ENCODE results near the gene HEXIM2. TPM values are rescaled to one million over a fixed set of nuclear protein-coding genes. Genes with fewer than 3 reads are reported as not detected.
A peak's percentile ranks its signal among the peaks of the same experiment; 100 is the strongest.

Gene HEXIM2
- polyA plus RNA-seq, 1 donor = 11.3 TPM

DNA sequence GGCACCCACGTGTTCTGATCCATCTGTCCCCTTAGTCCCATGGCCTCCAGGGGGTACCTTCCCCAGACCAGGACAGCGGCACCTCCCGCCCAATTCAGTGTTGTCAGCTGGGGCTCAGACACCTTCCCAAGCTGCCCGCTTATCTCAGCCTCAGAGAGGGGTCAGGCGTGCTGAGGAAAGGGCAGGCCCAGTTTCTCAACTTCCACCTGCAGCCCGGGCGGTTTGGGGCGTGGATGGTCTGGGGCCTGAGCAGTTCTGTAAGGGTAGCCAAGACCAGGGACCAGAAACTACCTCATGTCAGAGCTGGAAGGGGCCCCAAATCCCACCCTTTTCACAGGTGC is 34.5 kb upstream of the HEXIM2 start:
- no peak for DNase-seq

DNA sequence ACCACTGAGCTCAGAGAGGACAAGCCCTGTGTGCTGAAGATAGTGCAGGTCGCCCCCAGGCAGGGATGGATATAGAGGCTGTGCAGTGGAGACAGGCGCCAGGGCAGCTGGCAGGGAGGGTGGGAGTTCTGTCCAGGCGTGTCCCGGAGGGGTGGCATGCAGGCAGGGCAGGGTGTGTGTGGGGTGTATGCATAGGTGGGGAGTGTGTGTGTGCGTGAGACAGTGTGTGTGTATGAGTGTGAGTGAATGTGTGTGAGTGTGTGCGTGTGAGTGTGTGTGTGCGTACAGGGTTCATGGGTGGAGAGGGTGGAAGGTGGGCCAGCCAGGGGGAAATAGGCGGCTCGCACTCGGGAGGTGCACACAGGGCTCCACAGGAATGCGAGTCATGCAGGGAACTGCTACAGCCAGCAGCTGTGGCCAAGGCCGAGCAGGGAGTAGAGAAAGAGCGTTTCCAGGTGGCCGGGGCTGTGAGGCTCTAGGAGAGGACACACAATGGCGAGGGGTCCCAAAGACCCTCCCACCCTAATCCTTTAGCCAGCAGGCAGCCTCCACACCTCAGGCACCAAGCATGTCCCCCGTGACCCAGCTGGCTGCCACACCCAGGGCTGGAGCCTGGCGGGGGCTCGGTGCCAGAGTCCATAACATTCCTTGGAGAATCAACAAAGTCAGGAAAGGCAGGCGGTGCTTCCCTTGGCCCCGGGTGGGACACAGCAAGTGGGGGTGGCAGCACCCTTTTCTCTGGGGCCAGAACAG is 34.0 kb upstream of the HEXIM2 start:
- no peak for DNase-seq

DNA sequence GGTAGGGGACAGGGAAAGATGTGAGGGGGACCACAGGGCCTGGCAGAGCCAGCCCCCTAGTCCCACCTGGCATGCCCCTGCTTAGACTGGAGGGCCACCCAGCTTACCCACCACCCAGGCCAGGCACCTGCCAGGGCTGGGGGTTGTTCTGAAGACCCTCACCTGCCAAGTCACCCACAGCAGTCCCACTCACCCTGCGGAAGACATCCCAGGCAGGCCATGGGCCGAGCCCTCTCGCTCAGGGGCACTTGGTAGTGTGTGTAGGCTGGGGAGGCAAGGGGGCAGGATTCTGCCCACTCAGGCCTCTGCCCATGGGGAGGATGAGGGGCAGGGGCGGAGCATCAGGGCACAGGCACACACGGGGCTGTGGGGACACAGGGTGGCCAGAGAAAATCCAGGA is 33.3 kb upstream of the HEXIM2 start:
- no peak for DNase-seq

DNA sequence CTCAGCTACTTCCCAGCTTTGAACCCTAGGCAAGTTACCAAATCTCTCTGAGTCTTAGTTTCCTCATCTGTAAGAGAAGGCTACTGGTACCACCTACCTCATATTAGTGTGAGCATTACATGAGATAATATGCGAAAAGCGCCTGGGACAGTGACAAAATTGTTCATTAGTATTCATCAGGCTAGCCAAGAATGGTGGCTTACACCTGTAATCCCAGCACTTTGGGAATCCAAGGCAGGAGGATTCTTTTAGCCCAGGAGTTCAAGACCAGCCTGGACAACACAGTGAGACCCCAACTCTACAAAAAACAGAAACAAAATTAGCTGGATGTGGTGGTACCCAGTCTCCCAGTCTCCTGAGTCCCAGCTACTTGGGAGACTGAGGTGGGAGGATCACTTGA is 32.7 kb upstream of the HEXIM2 start:
- DNase-seq = no peak

DNA sequence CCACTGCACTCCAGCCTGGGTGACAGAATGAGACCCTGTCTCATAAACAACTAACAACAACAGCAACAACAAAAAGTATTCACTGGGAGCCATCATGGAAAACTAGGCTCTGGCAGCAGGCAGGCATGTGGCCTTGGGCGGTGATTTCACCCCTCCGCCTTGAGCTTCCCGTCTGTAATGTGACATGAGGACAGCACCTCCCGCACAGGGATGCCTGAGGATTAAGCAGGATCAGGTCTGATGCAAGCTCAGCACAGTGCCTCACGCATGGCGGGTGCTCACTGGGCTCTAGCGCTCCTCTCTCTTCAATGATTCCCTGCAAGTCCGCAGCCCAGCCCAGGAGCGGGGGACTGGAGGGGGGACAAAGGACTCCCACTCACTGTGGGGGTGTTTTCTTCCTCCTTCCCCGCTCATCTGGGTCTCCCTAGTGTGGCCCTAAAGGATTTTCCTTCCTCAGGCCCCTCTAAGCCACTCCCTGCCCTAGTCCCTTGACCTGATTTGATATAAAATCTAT is 32.2 kb upstream of the HEXIM2 start:
- no peak for DNase-seq

DNA sequence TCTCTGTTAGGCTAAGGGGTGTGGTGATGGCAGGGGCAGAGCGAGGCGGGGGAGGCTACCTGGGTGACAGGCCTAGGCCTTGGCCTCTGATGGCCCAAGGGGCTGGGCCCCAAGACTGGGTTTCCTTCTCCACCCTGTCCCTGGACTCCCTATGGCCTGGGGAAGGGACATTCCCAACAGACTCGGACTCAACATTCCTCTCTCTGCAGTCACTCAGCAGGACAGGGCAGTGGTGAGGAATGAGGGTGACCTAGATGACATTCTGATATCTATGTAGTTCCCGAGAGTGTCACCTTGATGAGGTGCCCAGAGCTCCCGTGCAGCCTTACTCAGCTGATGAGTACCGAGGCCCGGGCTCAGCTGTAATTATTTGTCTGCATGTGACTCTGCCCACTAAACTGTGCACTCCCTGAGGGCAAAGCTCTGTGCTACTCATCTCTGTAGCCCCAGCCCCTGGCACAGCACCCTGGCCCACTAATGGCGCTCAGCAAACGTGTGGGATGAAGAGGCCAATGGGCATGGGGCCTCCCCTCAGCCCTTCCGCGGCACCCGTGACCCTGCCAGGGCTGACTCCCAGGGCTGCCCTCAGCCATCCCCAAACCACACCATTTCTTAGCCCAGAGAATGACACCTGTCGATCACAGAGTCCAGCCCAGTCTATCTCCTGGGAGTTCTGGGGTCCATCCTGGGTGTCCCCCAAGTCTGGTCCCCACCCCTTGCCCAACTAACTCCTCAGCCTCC is 31.6 kb upstream of the HEXIM2 start:
- no peak for DNase-seq

DNA sequence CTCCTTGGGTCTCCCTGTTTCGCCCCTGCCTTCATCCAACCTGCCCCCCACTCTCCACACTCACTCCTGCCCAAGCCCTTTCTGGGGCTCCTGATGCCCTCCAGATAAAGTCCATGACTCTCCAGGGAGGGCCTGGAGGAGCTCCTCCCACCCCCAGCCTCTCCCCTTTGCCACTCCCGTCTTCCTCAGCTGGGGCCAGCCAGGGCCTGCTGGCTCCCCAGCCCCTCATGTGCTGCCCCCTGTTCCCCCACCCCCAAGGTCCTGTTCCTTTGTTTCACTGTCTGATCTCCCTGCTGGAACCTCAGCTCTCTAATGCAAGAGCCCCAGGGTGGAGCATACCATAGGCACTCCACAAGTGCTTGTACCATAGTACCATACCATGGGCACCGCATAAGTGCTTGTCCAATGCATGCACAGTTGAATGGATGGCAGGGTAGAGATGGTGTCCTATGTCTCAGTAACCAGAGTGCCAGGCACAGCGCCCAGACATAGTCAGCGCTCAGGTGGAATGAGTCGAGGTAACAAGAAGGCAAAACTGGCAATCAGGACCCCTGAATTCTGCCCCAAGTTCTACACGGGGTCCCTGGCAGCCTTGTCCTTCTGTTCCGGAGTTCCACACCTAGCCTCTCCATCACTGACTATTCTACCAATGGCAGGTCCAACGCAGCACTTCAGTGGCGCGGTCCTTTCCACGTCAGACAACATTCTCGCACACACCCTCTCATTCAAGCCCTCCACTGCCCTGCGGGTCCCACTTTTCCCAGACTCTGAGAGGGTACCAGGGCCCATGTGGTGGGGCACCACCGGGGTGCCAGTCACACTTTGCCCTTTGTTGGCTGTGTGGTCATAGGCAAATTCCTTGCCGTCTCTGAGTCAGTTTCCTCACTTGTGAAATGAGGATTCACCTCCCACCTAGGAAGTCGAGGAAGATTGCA is 30.7 kb upstream of the HEXIM2 start:
- DNase-seq = no peak

DNA sequence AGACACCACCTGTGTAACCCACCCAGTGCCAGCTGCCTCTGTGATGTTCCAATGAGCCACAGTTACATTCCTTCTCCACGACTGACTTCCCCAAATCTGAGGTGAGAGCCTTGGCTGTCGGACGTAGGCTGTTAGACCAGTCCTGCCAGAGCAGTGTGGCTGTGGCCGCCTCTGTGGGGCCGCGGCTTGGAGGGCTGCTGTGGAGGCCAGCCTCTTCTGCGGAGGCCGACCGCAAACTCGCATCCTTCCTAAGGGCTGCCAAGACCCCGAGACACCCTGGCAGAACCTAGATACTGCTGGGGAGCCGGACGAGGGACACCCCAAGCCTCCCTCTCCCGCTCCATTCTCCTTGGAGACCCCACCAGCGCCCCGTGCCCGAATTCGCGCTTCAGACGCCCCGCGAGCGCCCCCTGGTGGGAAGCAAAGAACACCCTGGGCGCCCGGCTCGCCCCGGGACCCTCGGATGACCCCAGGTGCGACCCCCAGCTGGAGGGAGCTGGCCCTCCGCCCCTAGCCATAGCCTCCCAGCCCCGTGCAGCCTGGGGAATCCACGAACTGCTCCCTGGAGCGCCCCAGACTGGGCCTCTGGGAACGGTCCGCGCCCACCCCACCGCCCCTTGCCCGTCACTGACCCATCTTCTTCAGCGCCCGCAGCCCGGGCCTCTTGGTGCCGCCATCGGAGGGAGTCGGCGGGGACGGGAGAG is 29.9 kb upstream of the HEXIM2 start:
- DNase-seq = no peak

DNA sequence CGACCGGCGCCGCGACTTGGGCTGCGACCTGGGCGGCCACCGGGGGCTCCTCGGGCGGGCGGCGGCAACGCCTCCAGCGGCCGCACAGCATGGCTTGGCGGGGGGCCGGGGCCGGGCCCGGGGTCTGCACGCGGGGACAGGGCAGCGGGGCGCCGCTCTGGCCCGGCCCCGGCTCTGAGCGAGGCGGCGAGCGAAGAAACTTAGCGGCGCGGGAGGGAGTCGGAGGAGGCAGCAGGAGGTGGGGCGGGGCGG is 29.4 kb upstream of the HEXIM2 start, which contains the start of gene PLCD3:
Gene PLCD3, minus strand, starts transcription at position 196 of the 252 bp plus-strand sequence. Its CDS starts 105 bp downstream, at position 91.
- no peak for DNase-seq

DNA sequence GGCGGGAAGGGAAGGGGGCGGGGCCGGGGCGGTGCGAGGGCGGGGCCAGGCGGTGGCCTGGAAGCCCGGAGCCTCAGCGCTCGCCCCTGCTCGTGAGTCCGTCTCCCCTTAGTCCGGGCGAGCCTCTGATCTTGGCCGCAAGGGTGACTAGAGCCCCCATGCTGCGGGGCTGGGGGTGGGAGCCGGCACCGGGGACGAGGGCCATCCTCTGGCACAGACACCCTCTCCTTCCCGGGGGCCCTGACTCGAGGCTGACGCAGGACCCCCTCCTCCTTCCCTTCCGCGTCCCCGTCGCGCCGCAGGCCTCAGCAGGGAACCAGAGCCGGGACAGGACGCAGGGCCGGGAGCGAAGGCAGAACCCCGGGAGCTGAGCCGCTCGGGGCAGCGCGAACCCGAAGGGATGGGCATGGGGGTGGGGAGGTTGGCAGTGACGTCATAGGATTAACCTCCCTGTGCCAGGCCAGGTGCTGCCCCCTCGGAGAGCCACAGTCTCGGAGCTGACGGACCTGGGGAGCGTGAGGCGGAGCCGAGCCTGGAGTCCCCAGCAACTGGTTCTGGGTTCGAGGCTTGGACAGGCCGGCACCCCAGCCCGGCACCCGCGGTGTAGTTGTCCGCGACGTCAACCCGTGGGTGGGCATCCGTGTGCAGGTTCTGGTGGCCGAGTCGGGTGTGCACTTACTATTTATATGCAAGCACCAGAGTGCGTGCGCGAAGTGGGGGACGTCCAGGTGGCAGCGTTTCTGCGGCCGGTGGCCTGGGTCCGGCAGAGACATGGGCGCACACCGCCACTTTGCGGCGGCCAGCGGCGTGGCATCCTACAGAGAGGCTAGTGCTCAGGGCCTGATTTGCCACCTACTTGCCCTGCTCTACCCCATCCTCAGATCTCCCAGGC is 28.9 kb upstream of the HEXIM2 start:
- DNase-seq = no peak

DNA sequence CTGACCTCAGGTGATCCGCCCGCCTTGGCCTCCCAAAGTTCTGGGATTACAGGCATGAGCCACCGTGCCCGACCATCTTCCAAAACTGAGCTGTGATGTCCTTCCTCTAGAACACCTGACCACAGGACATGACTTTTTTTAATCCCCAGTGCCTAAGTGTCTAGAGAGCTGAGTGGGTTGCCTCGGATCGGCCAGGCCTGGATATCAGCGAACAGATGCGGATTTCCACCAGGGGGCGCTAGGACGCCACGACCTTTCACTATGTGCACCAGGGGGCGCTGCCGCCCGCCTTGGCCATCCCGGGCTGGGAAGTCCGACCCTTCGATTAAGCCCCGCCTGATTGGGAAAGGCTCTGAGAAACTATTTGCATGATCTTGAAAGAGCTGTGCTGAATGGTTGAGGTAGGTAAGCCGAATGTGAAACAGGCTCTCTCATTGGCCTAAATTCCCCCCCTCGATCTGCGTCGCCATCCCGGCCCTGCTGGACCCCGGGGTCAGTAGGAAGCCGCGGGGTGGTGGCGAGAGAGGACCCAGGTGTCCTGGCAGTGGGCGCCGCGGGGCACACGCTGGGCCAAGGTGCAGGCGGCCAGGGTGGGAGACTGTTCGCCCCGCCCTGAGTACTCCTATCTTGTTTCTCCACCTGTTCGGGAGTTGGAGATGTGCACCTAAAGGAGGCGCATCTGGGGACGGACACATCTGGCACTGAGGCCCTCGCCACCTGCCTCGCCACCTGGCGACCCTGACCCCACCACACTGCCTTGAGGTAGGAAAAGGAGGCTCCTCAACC is 26.3 kb upstream of the HEXIM2 start, which contains the start of gene ACBD4:
Gene ACBD4, plus strand, starts transcription at position 496 of the 786 bp plus-strand sequence. CDS start 458 bp downstream, outside the sequence.
- DNase-seq = peak; percentile 96

DNA sequence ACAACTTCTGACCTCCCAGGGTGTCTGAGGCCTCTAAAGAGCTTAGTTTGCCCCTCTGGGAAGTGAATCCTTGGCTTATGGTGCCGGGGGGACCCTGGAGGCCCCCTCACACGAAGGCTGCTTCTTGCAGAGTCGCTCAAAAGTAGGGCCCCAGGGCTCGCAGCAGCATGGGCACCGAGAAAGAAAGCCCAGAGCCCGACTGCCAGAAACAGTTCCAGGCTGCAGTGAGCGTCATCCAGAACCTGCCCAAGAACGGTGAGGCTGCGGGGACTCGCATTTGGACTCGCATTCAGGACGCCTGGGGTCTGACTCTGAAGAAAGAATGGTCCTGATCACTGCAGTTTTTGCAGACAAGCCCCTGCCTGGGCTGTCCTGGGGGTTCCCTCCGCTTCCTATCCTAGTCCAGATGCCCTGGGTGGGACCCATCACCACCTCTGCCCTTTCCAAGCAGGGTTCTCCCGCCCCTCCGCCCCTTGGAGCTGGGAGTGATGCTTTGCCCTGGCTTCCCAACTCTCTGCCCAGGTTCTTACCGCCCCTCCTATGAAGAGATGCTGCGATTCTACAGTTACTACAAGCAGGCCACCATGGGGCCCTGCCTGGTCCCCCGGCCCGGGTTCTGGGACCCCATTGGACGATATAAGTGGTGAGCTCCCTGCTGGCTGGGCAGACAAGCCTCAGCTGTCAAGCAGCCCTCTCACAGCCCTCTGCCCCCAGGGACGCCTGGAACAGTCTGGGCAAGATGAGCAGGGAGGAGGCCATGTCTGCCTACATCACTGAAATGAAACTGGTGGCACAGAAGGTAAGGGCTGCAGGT is 25.5 kb upstream of the HEXIM2 start:
- DNase-seq = no peak

DNA sequence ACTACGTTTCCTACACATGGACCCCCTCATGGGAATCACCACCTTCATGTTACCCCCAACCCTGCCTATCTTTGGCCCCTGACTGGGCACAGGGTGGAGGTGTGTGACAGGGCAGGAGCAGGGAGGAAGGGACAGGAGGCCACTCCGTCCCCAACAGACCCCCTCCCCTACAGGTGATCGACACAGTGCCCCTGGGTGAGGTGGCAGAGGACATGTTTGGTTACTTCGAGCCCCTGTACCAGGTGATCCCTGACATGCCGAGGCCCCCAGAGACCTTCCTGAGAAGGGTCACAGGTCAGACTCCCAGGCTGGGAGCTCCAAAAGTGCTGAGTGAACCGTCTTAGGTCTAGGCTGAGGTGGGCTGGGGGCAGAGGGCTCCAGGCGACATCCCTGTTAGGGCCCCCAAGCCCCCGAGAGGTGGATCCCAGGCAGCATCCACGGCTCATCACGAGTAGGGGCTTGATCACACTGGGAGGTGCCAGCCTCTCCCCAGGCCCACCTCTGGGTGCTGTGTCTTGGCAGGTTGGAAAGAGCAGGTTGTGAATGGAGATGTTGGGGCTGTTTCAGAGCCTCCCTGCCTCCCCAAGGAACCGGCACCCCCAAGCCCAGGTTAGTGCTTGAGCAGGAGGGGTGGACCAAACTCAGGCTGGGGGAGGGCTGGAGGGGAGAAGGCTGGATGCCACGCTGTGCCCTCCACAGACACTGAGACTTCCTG is 24.7 kb upstream of the HEXIM2 start:
- no peak for DNase-seq

DNA sequence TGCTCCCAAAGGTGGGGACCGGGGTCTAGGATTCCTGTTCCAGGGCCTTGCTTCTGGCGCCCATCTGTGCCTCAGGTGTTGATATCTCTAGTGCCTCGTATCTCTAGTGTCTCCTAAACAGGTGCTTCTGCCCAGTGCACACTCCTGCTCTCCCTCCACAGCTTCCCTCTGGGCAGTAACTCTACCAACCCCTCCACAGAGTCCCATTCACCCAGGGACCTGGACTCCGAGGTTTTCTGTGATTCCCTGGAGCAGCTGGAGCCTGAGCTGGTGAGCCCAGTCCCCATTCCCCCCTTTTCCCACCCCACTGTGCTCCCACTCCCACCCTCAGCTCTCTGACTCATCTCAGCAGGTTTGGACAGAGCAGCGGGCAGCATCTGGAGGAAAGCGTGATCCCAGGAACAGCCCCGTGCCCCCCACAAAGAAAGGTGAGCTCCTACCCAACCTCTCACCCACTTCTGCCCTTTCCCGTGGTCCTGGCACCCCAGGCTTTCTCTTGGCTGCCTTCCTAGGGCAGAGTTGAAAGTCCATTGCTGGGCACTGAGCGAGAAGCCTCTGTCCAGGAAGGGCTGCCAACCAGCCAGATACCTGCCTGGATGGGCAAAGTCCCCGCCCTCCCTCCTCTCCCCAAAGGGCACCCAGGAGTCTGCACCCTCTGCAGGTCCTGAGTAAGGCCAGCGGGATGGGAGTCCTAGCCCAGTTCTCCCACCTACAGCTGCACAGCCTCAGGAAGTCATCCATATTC is 23.9 kb upstream of the HEXIM2 start:
- no peak for DNase-seq

DNA sequence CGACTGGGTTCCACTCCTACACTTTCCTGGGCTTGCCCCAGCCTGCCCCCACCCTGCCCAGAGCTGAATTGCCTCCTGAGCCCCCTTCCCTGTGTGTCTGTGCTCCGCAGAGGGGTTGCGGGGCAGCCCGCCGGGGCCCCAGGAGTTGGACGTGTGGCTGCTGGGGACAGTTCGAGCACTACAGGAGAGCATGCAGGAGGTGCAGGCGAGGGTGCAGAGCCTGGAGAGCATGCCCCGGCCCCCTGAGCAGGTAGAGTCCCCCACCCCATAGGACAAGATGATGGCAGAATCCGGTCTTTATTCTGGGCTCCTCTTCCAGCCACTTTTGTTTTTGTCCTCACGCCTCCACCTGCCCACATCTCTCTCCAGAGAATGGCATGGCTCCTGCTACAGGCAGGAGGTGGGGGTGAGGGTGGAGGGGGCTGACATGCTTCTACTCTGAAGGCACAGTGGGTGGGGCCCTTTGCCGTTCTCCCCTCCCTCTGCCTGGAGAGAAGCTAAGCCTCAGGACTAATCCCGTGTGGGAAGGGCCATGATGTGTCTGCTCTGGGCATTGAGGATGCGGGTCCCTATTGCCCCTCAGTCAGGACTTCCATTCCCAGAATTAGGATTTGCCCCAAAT is 22.7 kb upstream of the HEXIM2 start:
- no peak for DNase-seq

DNA sequence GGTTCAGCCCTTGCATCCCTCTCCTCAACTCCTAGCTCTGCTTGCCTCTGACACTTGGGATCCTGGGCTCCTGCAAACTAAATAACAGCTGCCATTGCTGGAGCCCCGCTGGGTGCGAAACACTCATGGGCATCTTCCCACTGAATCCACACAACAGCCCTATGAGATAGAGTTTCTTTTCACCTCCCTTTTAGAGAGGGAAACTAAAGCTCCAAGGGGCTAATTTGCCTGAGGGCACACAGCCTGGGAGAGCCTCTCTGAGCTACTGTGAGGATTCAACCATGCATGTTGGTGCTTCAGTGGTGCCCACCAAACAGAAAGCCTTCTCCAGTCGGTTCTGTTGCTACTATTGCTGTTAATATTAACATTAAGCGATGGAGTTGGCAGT is 22.1 kb upstream of the HEXIM2 start:
- no peak for DNase-seq

DNA sequence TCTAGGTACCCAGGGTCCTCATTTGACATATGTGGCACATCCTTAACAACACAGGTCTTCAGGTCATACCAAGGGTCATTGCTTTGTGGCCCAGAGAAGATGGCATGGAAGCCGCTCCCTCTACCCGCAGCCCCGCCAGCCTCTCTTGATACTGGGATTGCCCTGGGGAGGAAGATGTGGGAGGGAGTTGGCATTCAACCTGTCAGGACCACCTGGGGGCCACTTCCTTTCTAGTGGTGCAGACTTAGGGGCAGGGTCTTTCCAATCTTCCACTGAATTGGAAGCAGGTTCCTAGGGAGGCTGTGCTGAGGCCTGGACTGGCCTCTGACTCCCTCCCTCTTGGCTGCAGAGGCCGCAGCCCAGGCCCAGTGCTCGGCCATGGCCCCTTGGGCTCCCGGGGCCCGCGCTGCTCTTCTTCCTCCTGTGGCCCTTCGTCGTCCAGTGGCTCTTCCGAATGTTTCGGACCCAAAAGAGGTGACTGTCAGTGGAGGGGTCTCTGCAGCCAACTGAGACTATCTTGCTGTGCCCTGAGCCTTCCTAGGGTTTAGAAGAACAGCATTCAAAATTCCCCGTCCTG is 18.5 kb upstream of the HEXIM2 start:
- no peak for DNase-seq

Data from left kidney (tissue), 2 donors.